ENCODE results near the gene PHF20.

PHF20 gene

DNA sequence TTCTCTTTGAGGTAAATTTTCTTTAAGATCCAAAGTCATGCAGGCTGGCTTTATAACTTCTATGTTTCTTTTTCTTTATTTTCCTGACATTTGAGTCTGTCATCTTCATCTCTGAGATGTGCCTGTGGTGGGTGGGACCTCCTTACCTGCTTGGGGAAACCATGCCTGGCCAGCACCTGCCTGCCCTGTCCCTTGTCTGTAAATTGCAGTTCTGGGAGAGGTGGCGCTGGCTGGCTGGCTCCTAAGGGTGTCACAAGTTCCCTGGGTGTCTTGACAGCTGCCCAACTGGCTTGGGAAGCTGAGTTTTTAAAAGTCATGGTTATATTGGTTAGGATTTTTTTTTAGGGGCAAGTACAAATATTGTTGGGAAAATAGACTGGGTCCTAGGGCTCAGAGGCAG is 146.2 kb downstream of the PHF20 start:
- Histone ChIP-seq H4K8ac (ENCODE audit: low read depth, low read length) (no peak overlapping the region), H3K4ac (ENCODE audit: low read depth, low read length) (no peak overlapping the region), H3K9me3 (ENCODE audit: insufficient read depth, low read depth, low read length) (no peaks in the 10 kb centered on the region), H3K79me2 (ENCODE audit: control insufficient read depth, insufficient read depth, low read length, poor library complexity) (no peaks in the 10 kb centered on the region), H3K79me1 (ENCODE audit: low read length) (no peaks in the 10 kb centered on the region), H3K4me3 (ENCODE audit: low read depth, low read length) (no peak overlapping the region), H3K27me3 (ENCODE audit: insufficient read depth, low read length) (no peaks in the 10 kb centered on the region), H3K27ac (ENCODE audit: low read depth, low read length) (no peak overlapping the region), H3K4me1 (ENCODE audit: control insufficient read depth in 1 of 2, insufficient read depth in 2 of 2, low read length in 2 of 2) (no peaks in the 10 kb centered on the region), H3K9ac (ENCODE audit: low read length) (no peak overlapping the region), H2BK5ac (ENCODE audit: low read depth, low read length, poor library complexity) (peak overlapping the region; percentile 41), H3K36me3 (ENCODE audit: control insufficient read depth in 1 of 2, insufficient read depth in 2 of 2, low read length in 2 of 2) (peaks cover 22 to 34% of the 10 kb centered on the region in 2 experiments), H4K12ac (ENCODE audit: low read depth, low read length) (no peak overlapping the region), H3K14ac (ENCODE audit: low read length) (no peak overlapping the region), H4K91ac (ENCODE audit: low read depth, low read length) (no peak overlapping the region), H3K23ac (ENCODE audit: low read length) (no peak overlapping the region), H2AK5ac (ENCODE audit: low read length) (no peak overlapping the region), H3K4me2 (ENCODE audit: low read length) (no peak overlapping the region), H2BK12ac (ENCODE audit: low read length) (no peak overlapping the region), H2BK120ac (ENCODE audit: insufficient read depth, low read length, poor library complexity) (no peak overlapping the region), H2AFZ (ENCODE audit: insufficient read depth, low read length, poor library complexity) (no peak overlapping the region), H3K18ac (ENCODE audit: low read length) (no peak overlapping the region)
- DNase-seq = no peak
- WGBS (ENCODE audit: extremely low coverage, insufficient coverage, insufficient read length) = no CpG with 5 or more reads among the region's 1 CpG

DNA sequence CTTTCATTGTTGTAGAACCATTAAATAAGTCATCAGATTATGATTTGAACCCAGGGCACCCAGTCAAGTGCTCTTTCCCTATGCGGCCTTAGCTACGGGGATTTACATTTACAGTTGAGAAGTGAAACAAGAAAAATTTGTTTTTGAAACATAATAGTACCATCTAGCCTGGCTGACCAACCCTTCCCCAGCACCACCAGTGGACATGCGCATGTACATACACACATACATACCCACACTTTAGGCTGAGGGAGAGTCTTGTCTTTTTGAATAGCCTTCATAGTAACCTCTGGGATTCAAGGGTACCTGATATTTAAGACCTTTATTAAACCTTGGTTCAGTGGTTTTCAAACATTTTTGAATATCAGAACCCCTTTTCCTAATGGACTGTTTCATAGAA is 148.7 kb downstream of the PHF20 start:
- no peak overlapping the region for H4K12ac ChIP-seq (ENCODE audit: low read depth, low read length)
- H3K27ac ChIP-seq (ENCODE audit: low read depth, low read length) = no peak overlapping the region
- WGBS (ENCODE audit: extremely low coverage, insufficient coverage, insufficient read length) = no CpG with 5 or more reads among the region's 3 CpGs
- H2BK120ac ChIP-seq (ENCODE audit: insufficient read depth, low read length, poor library complexity) = no peak overlapping the region
- no peak overlapping the region for H2AK5ac ChIP-seq (ENCODE audit: low read length)
- H3K4me1 ChIP-seq (ENCODE audit: control insufficient read depth in 1 of 2, insufficient read depth in 2 of 2, low read length in 2 of 2) = no peaks in the 10 kb centered on the region
- H3K9me3 ChIP-seq (ENCODE audit: insufficient read depth, low read depth, low read length) = no peaks in the 10 kb centered on the region
- no peaks in the 10 kb centered on the region for H3K79me2 ChIP-seq (ENCODE audit: control insufficient read depth, insufficient read depth, low read length, poor library complexity)
- H2AFZ ChIP-seq (ENCODE audit: insufficient read depth, low read length, poor library complexity) = no peak overlapping the region
- H3K18ac ChIP-seq (ENCODE audit: low read length) = no peak overlapping the region
- H3K4me2 ChIP-seq (ENCODE audit: low read length) = no peak overlapping the region
- H3K23ac ChIP-seq (ENCODE audit: low read length) = no peak overlapping the region
- no peaks in the 10 kb centered on the region for H3K27me3 ChIP-seq (ENCODE audit: insufficient read depth, low read length)
- no peak for DNase-seq
- no peaks in the 10 kb centered on the region for H3K79me1 ChIP-seq (ENCODE audit: low read length)
- H3K9ac ChIP-seq (ENCODE audit: low read length) = no peak overlapping the region
- H3K36me3 ChIP-seq (ENCODE audit: control insufficient read depth in 1 of 2, insufficient read depth in 2 of 2, low read length in 2 of 2) = peaks cover 14 to 21% of the 10 kb centered on the region in 2 experiments
- H4K8ac ChIP-seq (ENCODE audit: low read depth, low read length) = no peak overlapping the region
- no peak overlapping the region for H3K14ac ChIP-seq (ENCODE audit: low read length)
- H3K4ac ChIP-seq (ENCODE audit: low read depth, low read length) = no peak overlapping the region
- H2BK12ac ChIP-seq (ENCODE audit: low read length) = no peak overlapping the region
- H3K4me3 ChIP-seq (ENCODE audit: low read depth, low read length) = no peak overlapping the region
- H4K91ac ChIP-seq (ENCODE audit: low read depth, low read length) = no peak overlapping the region
- no peak overlapping the region for H2BK5ac ChIP-seq (ENCODE audit: low read depth, low read length, poor library complexity)

DNA sequence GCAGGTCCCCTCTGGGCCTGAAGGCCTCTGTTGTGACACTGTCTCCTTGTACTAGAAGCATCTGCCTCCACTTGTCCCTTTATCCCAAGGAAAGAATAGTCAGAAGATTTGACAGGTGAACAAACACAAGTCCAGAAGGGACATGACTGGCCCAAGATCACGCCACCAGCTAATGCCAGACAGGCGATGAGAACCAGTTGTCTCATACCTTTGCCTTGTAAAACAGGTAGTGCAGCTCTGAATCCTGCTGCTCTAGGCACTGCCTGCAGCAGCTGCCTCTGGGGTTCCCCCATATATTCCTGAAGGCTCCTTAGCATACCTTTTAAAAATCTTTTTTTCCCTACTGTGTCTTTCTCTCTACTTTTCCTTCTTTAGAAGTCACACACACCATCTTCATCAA is 157.5 kb downstream of the PHF20 start:
- Histone ChIP-seq H2BK5ac (ENCODE audit: low read depth, low read length, poor library complexity) (no peak overlapping the region), H3K9me3 (ENCODE audit: insufficient read depth, low read depth, low read length) (no peaks in the 10 kb centered on the region), H3K4me3 (ENCODE audit: low read depth, low read length) (no peak overlapping the region), H4K8ac (ENCODE audit: low read depth, low read length) (no peak overlapping the region), H3K79me1 (ENCODE audit: low read length) (peaks cover 2% of the 10 kb centered on the region), H3K14ac (ENCODE audit: low read length) (no peak overlapping the region), H3K9ac (ENCODE audit: low read length) (no peak overlapping the region), H3K18ac (ENCODE audit: low read length) (no peak overlapping the region), H2AFZ (ENCODE audit: insufficient read depth, low read length, poor library complexity) (no peak overlapping the region), H2BK12ac (ENCODE audit: low read length) (no peak overlapping the region), H3K79me2 (ENCODE audit: control insufficient read depth, insufficient read depth, low read length, poor library complexity) (no peaks in the 10 kb centered on the region), H2BK120ac (ENCODE audit: insufficient read depth, low read length, poor library complexity) (no peak overlapping the region), H3K27ac (ENCODE audit: low read depth, low read length) (peak overlapping the region; percentile 21), H3K36me3 (ENCODE audit: control insufficient read depth in 1 of 2, insufficient read depth in 2 of 2, low read length in 2 of 2) (peaks cover 10 to 13% of the 10 kb centered on the region in 2 experiments), H3K4me2 (ENCODE audit: low read length) (no peak overlapping the region), H3K27me3 (ENCODE audit: insufficient read depth, low read length) (no peaks in the 10 kb centered on the region), H3K4me1 (ENCODE audit: control insufficient read depth in 1 of 2, insufficient read depth in 2 of 2, low read length in 2 of 2) (peaks cover 3 to 11% of the 10 kb centered on the region in 2 experiments), H2AK5ac (ENCODE audit: low read length) (no peak overlapping the region), H4K12ac (ENCODE audit: low read depth, low read length) (no peak overlapping the region), H3K4ac (ENCODE audit: low read depth, low read length) (no peak overlapping the region), H4K91ac (ENCODE audit: low read depth, low read length) (no peak overlapping the region), H3K23ac (ENCODE audit: low read length) (no peak overlapping the region)
- peak; percentile 91 to 94 for DNase-seq
- no CpG with 5 or more reads among the region's 2 CpGs for WGBS (ENCODE audit: extremely low coverage, insufficient coverage, insufficient read length)

DNA sequence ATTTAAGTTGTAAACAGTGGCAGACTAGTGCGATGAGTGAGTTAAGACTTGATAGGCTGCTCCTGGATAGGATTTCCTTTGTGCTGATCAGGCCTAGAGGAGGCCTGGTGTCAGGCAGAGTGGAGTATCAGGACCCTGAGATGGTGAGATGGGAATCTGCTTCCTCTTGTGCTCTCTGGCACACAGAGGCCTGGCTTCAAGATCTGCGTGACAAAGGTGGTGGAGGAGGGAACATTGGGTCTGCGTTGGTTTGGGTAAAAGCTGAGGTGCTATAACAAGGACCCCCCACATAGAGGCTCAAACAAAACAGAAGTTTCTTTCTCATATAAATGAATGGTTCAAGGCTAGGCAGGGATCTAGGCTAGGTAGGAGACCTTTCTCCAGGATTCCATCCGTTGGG is 162.2 kb downstream of the PHF20 start:
- Histone ChIP-seq H2BK120ac (ENCODE audit: insufficient read depth, low read length, poor library complexity) (no peak overlapping the region), H2AFZ (ENCODE audit: insufficient read depth, low read length, poor library complexity) (no peak overlapping the region), H3K4ac (ENCODE audit: low read depth, low read length) (no peak overlapping the region), H3K4me2 (ENCODE audit: low read length) (no peak overlapping the region), H4K8ac (ENCODE audit: low read depth, low read length) (no peak overlapping the region), H3K23ac (ENCODE audit: low read length) (no peak overlapping the region), H3K9me3 (ENCODE audit: insufficient read depth, low read depth, low read length) (no peaks in the 10 kb centered on the region), H2BK5ac (ENCODE audit: low read depth, low read length, poor library complexity) (no peak overlapping the region), H4K12ac (ENCODE audit: low read depth, low read length) (no peak overlapping the region), H3K79me2 (ENCODE audit: control insufficient read depth, insufficient read depth, low read length, poor library complexity) (no peaks in the 10 kb centered on the region), H3K27ac (ENCODE audit: low read depth, low read length) (no peak overlapping the region), H3K36me3 (ENCODE audit: control insufficient read depth in 1 of 2, insufficient read depth in 2 of 2, low read length in 2 of 2) (peaks cover 10 to 15% of the 10 kb centered on the region in 2 experiments), H3K79me1 (ENCODE audit: low read length) (no peaks in the 10 kb centered on the region), H3K18ac (ENCODE audit: low read length) (no peak overlapping the region), H2BK12ac (ENCODE audit: low read length) (no peak overlapping the region), H4K91ac (ENCODE audit: low read depth, low read length) (no peak overlapping the region), H3K4me1 (ENCODE audit: control insufficient read depth in 1 of 2, insufficient read depth in 2 of 2, low read length in 2 of 2) (peaks cover 0 to 5% of the 10 kb centered on the region in 2 experiments), H3K14ac (ENCODE audit: low read length) (no peak overlapping the region), H3K9ac (ENCODE audit: low read length) (no peak overlapping the region), H3K4me3 (ENCODE audit: low read depth, low read length) (no peak overlapping the region), H3K27me3 (ENCODE audit: insufficient read depth, low read length) (no peaks in the 10 kb centered on the region), H2AK5ac (ENCODE audit: low read length) (no peak overlapping the region)
- no peak for DNase-seq
- no CpG with 5 or more reads among the region's 4 CpGs for WGBS (ENCODE audit: extremely low coverage, insufficient coverage, insufficient read length)
